ENCODE results near the gene SDCBP2. TPM values are rescaled to one million over a fixed set of nuclear protein-coding genes. Genes with fewer than 3 reads are reported as not detected.

Gene SDCBP2
- total RNA-seq, 1 donor from 2014 or later: 1.6 TPM

- Histone ChIP-seq H3K36me3 (no peaks in the 10 kb centered on the region), H3K27ac (no peak overlapping the region), H3K4me1 (peaks cover 4% of the 10 kb centered on the region), H3K79me2 (ENCODE audit: low read depth) (peaks cover 14% of the 10 kb centered on the region), H3K4me2 (no peak overlapping the region), H3K9me3 (ENCODE audit: low read depth) (no peaks in the 10 kb centered on the region), H3K4me3 (no peak overlapping the region), H4K20me1 (ENCODE audit: low read depth) (peaks cover 8% of the 10 kb centered on the region), H3K9ac (no peak overlapping the region), H3K27me3 (peaks cover 16% of the 10 kb centered on the region), H3F3A (ENCODE audit: low read depth) (no peaks in the 10 kb centered on the region), H2AFZ (replicated peaks) (no peak overlapping the region)
- H3K4me3 Mint-ChIP-seq: no peak overlapping the region
- H3K36me3 Mint-ChIP-seq: no peaks in the 10 kb centered on the region
- H3K27ac Mint-ChIP-seq: no peak overlapping the region
- peaks cover 23% of the 10 kb centered on the region for H3K4me1 Mint-ChIP-seq
- peaks cover 2% of the 10 kb centered on the region for H3K27me3 Mint-ChIP-seq (ENCODE audit: insufficient read depth, low read depth)
- no peak for DNase-seq (ENCODE audit: low spot score)
- no peaks in the 10 kb centered on the region for H3K9me3 Mint-ChIP-seq
- TF ChIP-seq EZH2phosphoT487 (IDR thresholded peaks at IDR 0.05): no peak
- TF ChIP-seq EZH2 (IDR thresholded peaks at IDR 0.05): no peak
- no peak for TF ChIP-seq CTCF (IDR thresholded peaks at IDR 0.05)
These were observed 7.3 kb downstream of the SDCBP2 start for GRCh38 chr20:1321654-1321939.

DNA sequence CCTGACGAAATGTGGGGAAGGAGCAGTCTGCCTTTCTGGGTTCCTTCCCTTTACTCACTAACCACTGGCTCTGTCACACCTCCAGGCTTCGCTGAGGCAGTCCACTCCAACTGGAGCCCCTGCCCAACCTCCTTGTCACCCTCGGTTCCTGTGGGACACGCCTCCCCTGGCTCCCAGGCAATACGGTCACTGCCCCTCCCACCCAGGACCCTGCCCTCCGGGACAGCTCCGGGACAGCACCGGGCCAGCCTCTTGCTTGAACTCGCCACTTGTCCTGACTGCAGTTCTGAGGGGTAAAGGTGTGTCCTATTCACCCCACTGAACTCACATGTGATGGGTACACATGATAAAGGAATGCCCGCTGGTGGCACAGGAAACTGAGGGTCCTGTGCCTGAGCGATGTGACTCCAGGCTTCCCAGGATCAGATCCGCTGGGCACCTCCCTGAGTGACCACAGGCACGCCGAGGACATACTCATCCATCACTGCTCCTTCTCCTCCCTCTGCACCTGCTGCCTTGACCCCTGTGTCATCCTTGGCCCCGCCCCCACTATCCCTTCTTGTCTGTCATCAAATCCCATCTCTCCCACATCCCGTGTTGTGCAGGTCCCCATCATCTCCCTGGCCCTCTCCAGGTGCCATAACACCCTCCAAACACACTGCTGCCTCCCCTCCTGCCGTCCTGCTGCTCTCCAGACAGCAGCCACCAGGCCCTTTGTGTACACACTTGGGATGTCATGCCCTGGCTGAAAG lies 7.9 kb downstream of the SDCBP2 start:
- Mint-ChIP-seq H3K36me3 (no peaks in the 10 kb centered on the region), H3K27me3 (ENCODE audit: insufficient read depth, low read depth) (peaks cover 2% of the 10 kb centered on the region), H3K9me3 (no peaks in the 10 kb centered on the region), H3K4me1 (peaks cover 23% of the 10 kb centered on the region), H3K27ac (no peak overlapping the region), H3K4me3 (no peak overlapping the region)
- Histone ChIP-seq H3K79me2 (ENCODE audit: low read depth) (peaks cover 9% of the 10 kb centered on the region), H3K9ac (no peak overlapping the region), H2AFZ (replicated peaks) (no peak overlapping the region), H4K20me1 (ENCODE audit: low read depth) (peaks cover 2% of the 10 kb centered on the region), H3K27ac (no peak overlapping the region), H3K4me2 (no peak overlapping the region), H3K4me1 (no peaks in the 10 kb centered on the region), H3F3A (ENCODE audit: low read depth) (no peaks in the 10 kb centered on the region), H3K4me3 (no peak overlapping the region), H3K9me3 (ENCODE audit: low read depth) (no peaks in the 10 kb centered on the region), H3K27me3 (peaks cover 20% of the 10 kb centered on the region), H3K36me3 (no peaks in the 10 kb centered on the region)
- TF ChIP-seq EZH2phosphoT487 (IDR thresholded peaks at IDR 0.05): no peak
- TF ChIP-seq EZH2 (IDR thresholded peaks at IDR 0.05): no peak
- TF ChIP-seq CTCF (IDR thresholded peaks at IDR 0.05): no peak
- DNase-seq (ENCODE audit: low spot score): no peak

DNA sequence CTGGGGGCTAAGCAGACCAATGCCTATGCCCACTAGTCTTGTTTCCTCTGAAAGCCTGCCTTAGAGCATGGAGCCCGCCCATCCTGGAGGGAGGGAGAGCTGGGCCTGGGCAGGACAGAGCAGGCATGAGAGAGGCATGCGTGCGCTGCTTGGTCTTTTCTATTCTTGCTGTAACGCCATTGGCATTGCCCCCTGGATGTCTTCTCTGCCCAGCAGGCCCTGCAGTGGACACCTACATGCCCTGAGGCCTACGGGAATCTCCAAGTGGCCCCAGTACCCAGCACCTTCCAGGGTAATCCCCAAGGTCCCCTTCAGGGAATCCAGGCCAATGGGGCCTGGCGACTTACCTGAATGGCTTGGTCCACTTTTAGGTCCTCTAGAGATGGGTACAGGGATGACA lies 8.9 kb downstream of the SDCBP2 start:
- no peak overlapping the region for H3K9ac ChIP-seq
- H2AFZ ChIP-seq (replicated peaks): no peak overlapping the region
- TF ChIP-seq CTCF (IDR thresholded peaks at IDR 0.05) (no peak), EZH2phosphoT487 (IDR thresholded peaks at IDR 0.05) (no peak), EZH2 (IDR thresholded peaks at IDR 0.05) (no peak)
- H3K4me3 ChIP-seq: no peak overlapping the region
- H3K4me1 ChIP-seq: no peaks in the 10 kb centered on the region
- no peaks in the 10 kb centered on the region for H3K9me3 Mint-ChIP-seq
- H4K20me1 ChIP-seq (ENCODE audit: low read depth): no peaks in the 10 kb centered on the region
- no peaks in the 10 kb centered on the region for H3K36me3 ChIP-seq
- H3K27ac ChIP-seq: no peak overlapping the region
- peaks cover 23% of the 10 kb centered on the region for H3K4me1 Mint-ChIP-seq
- peaks cover 2% of the 10 kb centered on the region for H3K27me3 Mint-ChIP-seq (ENCODE audit: insufficient read depth, low read depth)
- no peaks in the 10 kb centered on the region for H3K9me3 ChIP-seq (ENCODE audit: low read depth)
- no peak overlapping the region for H3K4me2 ChIP-seq
- no peaks in the 10 kb centered on the region for H3K79me2 ChIP-seq (ENCODE audit: low read depth)
- no peak for DNase-seq (ENCODE audit: low spot score)
- no peaks in the 10 kb centered on the region for H3F3A ChIP-seq (ENCODE audit: low read depth)
- H3K27me3 ChIP-seq: peaks cover 20% of the 10 kb centered on the region
- H3K4me3 Mint-ChIP-seq: no peak overlapping the region
- no peak overlapping the region for H3K27ac Mint-ChIP-seq
- H3K36me3 Mint-ChIP-seq: no peaks in the 10 kb centered on the region

All from neural progenitor cell (in vitro differentiated cells).